AG04449 (cell line): ENCODE measurements around the gene TCHP.

Experiments
- CTCF ChIA-PET: fragments of 350-600 bp; formaldehyde crosslinking; extraction: SDS; loops from one replicate; lab custom pipeline; 2021; ENCODE audit warnings: antibody characterized with exemption; lab: Yijun Ruan, JAX
- POLR2A ChIA-PET: fragments of 400-600, 350-600 bp; formaldehyde crosslinking; extraction: SDS; loops from one replicate; lab custom pipeline; 2020; ENCODE audit warnings: antibody characterized with exemption, inconsistent platforms; lab: Yijun Ruan, JAX
- DNase-seq: peaks from one replicate; pipeline ENCODE4 v3.0.0-alpha.2; 2010; ENCODE audit warnings: low read depth, low spot score
- H3K4me3 ChIP-seq: 2 replicates; pipeline ENCODE4 v1.5.1; 2011; ENCODE audit warnings: low read depth, mild to moderate bottlenecking, control low read depth, low read length
- TF ChIP-seq, protein P1 (sequence below): IDR thresholded peaks from one replicate; pipeline ENCODE4 v1.5.1; 2011; ENCODE audit warnings: mild to moderate bottlenecking, moderate library complexity, low read length, control low read depth, inconsistent platforms; ENCODE audit not compliant: insufficient read depth; ENCODE audit errors: missing control alignments

Gene TCHP

DNA sequence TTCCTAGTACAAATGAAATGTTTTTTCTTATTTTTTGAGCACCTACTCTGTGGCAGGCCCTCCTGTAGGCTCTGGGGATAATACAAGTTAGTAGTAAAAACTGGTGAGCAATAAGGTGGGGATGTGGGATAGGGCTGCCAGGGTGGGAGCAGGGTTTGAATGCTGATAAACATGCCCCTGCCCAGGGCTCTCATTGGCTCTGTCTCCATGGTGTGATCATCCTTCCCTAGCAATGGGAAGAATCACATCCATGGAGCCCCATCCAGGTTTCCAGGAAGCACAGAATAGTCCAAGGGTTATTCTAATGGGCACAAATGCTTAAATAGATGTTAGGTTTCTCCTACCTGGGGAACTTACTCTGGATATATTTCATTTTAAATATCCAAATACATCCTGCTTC is 50.6 kb downstream of the TCHP start:
- CTCF ChIA-PET = interaction anchor here (1.2 to 1.8 kb wide), 2 partner anchors 19 to 97 kb away, joined by 3 to 9 read pairs; no protein-coding TSS in a partner anchor
- TF ChIP-seq, protein P1, sequence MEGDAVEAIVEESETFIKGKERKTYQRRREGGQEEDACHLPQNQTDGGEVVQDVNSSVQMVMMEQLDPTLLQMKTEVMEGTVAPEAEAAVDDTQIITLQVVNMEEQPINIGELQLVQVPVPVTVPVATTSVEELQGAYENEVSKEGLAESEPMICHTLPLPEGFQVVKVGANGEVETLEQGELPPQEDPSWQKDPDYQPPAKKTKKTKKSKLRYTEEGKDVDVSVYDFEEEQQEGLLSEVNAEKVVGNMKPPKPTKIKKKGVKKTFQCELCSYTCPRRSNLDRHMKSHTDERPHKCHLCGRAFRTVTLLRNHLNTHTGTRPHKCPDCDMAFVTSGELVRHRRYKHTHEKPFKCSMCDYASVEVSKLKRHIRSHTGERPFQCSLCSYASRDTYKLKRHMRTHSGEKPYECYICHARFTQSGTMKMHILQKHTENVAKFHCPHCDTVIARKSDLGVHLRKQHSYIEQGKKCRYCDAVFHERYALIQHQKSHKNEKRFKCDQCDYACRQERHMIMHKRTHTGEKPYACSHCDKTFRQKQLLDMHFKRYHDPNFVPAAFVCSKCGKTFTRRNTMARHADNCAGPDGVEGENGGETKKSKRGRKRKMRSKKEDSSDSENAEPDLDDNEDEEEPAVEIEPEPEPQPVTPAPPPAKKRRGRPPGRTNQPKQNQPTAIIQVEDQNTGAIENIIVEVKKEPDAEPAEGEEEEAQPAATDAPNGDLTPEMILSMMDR = no peak
- no peak overlapping the region for H3K4me3 ChIP-seq
- no peak for DNase-seq
- POLR2A ChIA-PET = interaction anchor here (0.8 to 1.7 kb wide), 2 partner anchors 48 to 50 kb away, joined by 3 to 5 read pairs; partner anchors contain the start of gene ANKRD13A

DNA sequence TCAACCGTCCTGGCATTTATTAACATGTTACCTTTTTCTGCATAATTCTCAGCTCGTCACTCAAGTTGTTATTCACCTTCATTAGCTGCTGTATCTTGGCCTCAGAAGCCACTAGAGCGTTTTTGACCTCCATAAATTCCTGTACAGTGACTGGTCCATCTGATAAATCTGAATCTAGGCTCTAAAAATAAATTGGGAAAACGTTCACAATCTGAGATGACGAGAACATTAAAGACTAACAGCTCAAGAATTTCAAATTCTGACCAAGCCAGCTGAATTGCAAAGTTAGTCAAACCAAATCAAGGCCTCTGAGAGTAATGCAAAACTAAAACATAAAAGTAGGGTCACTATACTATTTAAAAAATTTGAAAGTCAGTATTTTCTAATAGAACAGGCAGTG is 51.1 kb downstream of the TCHP start:
- CTCF ChIA-PET = interaction anchor here (1.2 to 1.8 kb wide), 2 partner anchors 20 to 98 kb away, joined by 3 to 9 read pairs; no protein-coding TSS in a partner anchor
- H3K4me3 ChIP-seq = no peak overlapping the region
- peak; percentile 77 for DNase-seq

GRCh38 chr12:109951751-109952150 is 51.7 kb downstream of the TCHP start:
- ChIA-PET POLR2A (interaction anchor here (0.6 to 1.7 kb wide), 2 partner anchors 47 to 63 kb away, joined by 3 to 5 read pairs; partner anchors contain the start of gene ANKRD13A), CTCF (interaction anchor here (0.6 to 1.8 kb wide), 4 partner anchors 20 to 106 kb away, joined by 3 to 9 read pairs (median 4); no protein-coding TSS in a partner anchor)
- TF ChIP-seq, protein P1 = peak; percentile 8
- peak; percentile 33 for DNase-seq
- peak overlapping the region; percentile 16; the same call in 1 of the 2 replicates for H3K4me3 ChIP-seq

More for the DNA sequence above, 51.1 kb downstream of the TCHP start:
- POLR2A ChIA-PET = interaction anchor here (0.6 to 1.7 kb wide), 3 partner anchors 48 to 63 kb away, joined by 3 to 5 read pairs (median 3); partner anchors contain the start of gene ANKRD13A
- TF ChIP-seq, protein P1 = no peak

DNA sequence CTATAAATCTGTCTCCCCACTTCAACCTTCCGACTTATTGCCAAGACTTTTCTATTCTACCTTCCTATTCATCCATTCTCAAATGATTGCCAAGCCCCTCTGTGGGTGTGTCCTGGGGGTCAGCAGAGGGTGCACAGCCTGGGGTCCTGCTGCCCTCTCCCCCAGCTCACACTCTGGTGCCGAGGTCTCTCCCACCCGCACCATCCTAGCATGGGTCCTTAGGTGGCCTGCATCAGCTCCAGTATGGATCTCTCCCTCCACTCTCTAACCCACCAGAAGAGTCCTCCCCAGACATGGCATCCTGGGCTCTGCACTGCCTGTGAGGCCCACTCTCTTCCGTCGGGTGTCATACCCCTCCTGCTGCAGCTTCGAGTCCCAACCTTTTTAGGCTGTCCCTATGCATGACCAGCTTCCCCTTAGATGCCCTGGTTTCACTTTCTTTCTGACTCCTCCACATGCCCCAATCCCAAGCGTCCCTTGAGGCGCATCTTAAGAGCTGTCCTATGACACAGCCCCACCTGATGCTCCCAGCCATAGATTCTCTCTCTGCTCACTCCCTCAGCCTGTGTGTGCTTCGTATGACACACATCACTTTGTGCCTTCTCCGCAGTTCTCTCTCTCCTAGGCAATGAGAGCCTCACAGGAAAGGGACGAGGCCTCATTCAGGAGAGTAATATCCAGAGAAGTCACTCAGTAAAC is 52.2 kb downstream of the TCHP start:
- TF ChIP-seq, protein P1 = no peak
- H3K4me3 ChIP-seq = no peak overlapping the region
- CTCF ChIA-PET = interaction anchor here (0.6 to 1.8 kb wide), 5 partner anchors 9 to 107 kb away, joined by 3 to 9 read pairs (median 5); no protein-coding TSS in a partner anchor
- no peak for DNase-seq
- POLR2A ChIA-PET = interaction anchor here (1.7 kb wide), 1 partner anchor 47 kb away, joined by 5 read pairs; the partner anchor contains the start of gene ANKRD13A

DNA sequence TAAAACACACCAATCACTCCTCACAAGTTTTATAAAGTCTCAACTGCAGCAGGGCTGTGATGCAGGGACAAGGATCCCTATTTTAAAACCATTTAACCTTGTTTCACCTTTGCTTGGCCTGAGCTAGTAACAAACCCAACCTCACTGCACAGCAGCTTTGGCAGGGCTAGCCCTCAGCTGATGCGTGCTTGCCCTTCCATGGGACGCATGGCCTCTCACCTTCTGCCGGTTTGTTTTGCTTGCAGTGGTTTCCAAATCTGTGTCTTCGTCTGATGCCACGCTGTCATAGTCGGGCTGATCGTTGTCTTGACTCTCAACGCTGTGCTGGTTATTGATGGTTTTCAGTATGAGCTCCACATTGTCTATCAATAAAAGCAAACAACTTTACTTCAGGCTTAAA is 52.8 kb downstream of the TCHP start:
- H3K4me3 ChIP-seq = no peak overlapping the region
- no peak for DNase-seq
- ChIA-PET CTCF (interaction anchor here (1.5 to 1.6 kb wide), 3 partner anchors 9 to 107 kb away, joined by 4 to 5 read pairs (median 5); no protein-coding TSS in a partner anchor), POLR2A (no interaction called here)
- TF ChIP-seq, protein P1 = no peak

GRCh38 chr12:109953656-109954055 is 53.6 kb downstream of the TCHP start:
- ChIA-PET CTCF (interaction anchor here (1.5 to 1.6 kb wide), 2 partner anchors 8 to 25 kb away, joined by 4 to 5 read pairs; no protein-coding TSS in a partner anchor), POLR2A (no interaction called here)
- DNase-seq = no peak
- TF ChIP-seq, protein P1 = no peak
- H3K4me3 ChIP-seq = no peak overlapping the region
